Duodenal mucosa (tissue), 2 donors: Measurements from ENCODE around the gene XRRA1.
"Not testable (repeated sequence)": the region's sequence is repeated elsewhere in the genome, so short reads cannot be mapped to it uniquely, and the experiment has no call there.

Experiments
- H3K27ac ChIP-seq: one replicate; pipeline ENCODE4 v1.7.0; 2013; ENCODE audit warnings: low read depth, low read length
- H3K27me3 ChIP-seq, 2 donors: one replicate each; pipeline ENCODE4 v1.7.0; 2013; ENCODE audit warnings: low read length in 2 of 2, control low read depth in 1 of 2; ENCODE audit not compliant: insufficient read depth in 2 of 2, control insufficient read depth in 1 of 2
- H3K36me3 ChIP-seq, 2 donors: one replicate each; pipeline ENCODE4 v1.7.0; 2013; ENCODE audit warnings: low read length in 2 of 2, control low read depth in 1 of 2; ENCODE audit not compliant: insufficient read depth in 2 of 2, control insufficient read depth in 1 of 2
- H3K4me1 ChIP-seq, 2 donors: one replicate each; pipeline ENCODE4 v1.7.0; 2013; ENCODE audit warnings: low read length in 2 of 2, control low read depth in 1 of 2; ENCODE audit not compliant: insufficient read depth in 2 of 2, control insufficient read depth in 1 of 2
- H3K4me3 ChIP-seq, 2 donors: one replicate each; pipeline ENCODE4 v1.7.0; 2013; ENCODE audit warnings: low read length in 2 of 2, low read depth in 1 of 2
- H3K9ac ChIP-seq, 2 donors: one replicate each; pipeline ENCODE4 v1.7.0; 2013; ENCODE audit warnings: low read length in 2 of 2, low read depth in 1 of 2
- H3K9me3 ChIP-seq, 2 donors: one replicate each; pipeline ENCODE4 v1.7.0; 2013; ENCODE audit warnings: low read length in 2 of 2, control low read depth in 1 of 2; ENCODE audit not compliant: control insufficient read depth in 1 of 2

The XRRA1 gene

DNA sequence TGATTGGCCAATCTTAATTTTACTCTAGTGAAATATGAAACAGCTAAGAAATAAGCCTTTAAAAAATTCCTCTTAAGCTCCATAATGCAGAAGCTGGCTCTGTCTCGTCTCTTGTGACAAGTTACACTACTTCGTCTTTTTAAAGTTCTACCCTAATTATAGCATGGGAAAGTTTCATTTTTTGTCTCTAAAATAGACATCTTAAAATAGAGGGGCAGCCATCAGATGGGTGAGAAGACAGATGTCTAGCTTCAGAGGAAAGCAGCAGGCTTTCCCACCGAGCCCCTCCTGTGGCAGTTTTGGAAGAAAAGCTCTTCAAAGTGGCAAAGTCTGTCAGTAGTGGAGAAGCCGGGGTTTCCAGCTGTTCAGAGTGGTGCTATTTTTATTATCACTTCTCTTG, 39.5 kb downstream of the XRRA1 start:
- Histone ChIP-seq H3K36me3 (peaks cover 16 to 76% of the 10 kb centered on the region in 2 donors), H3K27ac (no peak overlapping the region)

DNA sequence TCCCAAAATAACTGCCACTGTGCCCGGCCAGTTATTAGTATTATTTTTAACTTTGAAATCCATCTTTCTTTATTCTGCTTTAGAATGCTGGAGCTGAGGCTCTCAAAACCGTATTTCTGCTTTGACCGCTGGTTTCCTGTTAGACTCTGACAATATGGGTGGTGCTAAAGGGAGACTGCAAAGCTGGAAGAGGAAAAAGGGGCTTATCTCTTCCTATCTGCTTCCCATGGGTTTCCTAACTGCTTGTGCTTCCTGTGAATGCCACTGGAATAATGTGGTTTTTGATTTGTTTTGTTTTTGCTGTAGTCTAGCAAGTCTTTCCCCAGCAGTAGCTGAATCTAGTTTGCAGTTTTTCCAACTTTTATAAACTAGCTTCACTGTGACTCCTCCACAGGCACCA, 43.6 kb downstream of the XRRA1 start:
- H3K4me1 ChIP-seq: no peaks in the 10 kb centered on the region
- H3K4me3 ChIP-seq: no peak overlapping the region
- H3K36me3 ChIP-seq: peaks cover 11 to 56% of the 10 kb centered on the region in 2 donors
- no peak overlapping the region for H3K9ac ChIP-seq
- no peak overlapping the region for H3K27ac ChIP-seq
- H3K27me3 ChIP-seq: no peaks in the 10 kb centered on the region
- peaks cover 8 to 17% of the 10 kb centered on the region in 2 donors for H3K9me3 ChIP-seq

More for the DNA sequence above, 39.5 kb downstream of the XRRA1 start:
- Histone ChIP-seq H3K27me3 (no peaks in the 10 kb centered on the region), H3K9me3 (no peaks in the 10 kb centered on the region), H3K9ac (no peak overlapping the region), H3K4me3 (no peak overlapping the region), H3K4me1 (no peaks in the 10 kb centered on the region)

DNA sequence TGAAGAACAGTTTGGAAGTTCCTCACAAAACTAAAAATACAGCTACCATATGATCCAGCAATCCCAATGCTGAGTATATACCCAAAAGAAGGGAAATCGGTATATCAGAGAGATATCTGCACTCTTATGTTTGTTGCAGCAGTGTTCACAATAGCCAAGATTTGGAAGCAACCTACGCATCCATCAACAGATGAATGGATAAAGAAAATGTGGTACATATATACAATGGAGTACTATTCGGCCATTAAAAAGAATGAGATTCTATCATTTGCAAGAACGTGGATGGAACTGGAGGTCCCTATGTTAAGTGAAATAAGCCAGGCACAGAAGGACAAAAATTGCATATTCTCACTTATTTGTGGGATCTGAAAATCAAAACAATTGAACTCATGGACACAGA, 46.5 kb downstream of the XRRA1 start:
- Histone ChIP-seq H3K9me3 (peaks cover 8 to 17% of the 10 kb centered on the region in 2 donors), H3K36me3 (peaks cover 3 to 27% of the 10 kb centered on the region in 2 donors), H3K4me3 (no peak overlapping the region), H3K27me3 (no peaks in the 10 kb centered on the region), H3K27ac (no peak overlapping the region), H3K4me1 (no peaks in the 10 kb centered on the region), H3K9ac (no peak overlapping the region)

DNA sequence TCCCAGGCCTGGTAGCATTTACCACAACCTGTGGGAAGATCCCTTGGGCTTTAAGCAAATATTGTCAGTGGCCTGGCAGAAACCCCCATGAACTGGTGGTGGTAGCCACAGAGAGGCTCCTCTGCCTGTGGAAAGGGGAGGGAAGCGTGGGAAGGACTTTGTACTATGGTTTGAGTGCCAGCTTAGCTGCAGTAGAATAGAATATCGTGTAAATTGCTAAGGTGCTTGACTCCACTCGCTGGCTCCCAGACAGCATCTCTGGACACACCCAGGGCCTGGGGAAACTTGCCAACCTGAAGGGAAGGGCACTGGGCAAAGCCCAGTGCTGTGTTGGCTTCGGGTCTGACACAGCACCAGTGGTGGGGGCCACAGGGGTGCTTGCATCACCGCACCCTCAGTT, 52.6 kb downstream of the XRRA1 start:
- H3K27ac ChIP-seq: no peak overlapping the region
- H3K4me1 ChIP-seq: peaks cover 0 to 17% of the 10 kb centered on the region in 2 donors
- no peak overlapping the region for H3K4me3 ChIP-seq
- peaks cover 0 to 6% of the 10 kb centered on the region in 2 donors for H3K36me3 ChIP-seq
- H3K9ac ChIP-seq: no peak overlapping the region
- peaks cover 4 to 6% of the 10 kb centered on the region in 2 donors for H3K9me3 ChIP-seq
- H3K27me3 ChIP-seq: no peaks in the 10 kb centered on the region

DNA sequence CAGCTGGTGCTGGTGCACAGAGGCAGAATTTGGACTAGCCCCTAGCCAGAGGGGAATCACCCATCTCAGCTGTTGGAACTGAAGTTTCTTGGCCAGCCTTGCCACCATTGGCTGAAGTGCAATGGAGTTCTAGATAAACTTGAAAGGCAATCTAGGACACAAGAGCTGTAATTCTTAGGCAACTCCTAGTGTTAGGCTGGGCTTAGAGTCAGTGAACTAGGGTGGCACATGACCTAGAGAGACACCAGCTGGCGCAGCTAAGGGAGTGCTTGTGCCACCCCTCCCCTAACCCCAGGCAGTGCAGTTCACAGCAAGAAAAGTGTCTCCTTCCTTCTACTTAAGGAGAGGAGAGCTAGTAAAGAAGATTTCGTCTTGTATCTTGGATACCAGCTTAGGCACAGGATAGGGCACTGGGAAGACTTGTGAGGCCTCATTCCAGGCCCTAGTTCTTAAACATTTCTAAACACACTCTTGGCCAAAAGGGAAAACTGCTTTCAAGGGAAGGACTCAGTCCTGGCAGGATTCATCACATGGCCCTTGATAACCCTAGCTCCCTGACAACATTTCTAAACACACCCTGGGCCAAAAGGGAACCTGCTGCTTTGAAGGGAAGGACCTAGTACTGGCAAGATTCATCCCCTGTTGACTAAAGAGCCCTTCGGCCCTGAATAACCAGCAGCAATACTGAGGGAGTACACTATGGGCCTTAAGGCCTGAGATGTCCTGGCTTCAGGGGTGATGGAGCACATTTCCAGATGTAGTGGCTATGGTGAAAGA, 53.4 kb downstream of the XRRA1 start:
- no peak overlapping the region for H3K27ac ChIP-seq
- no peak overlapping the region for H3K4me3 ChIP-seq
- H3K9me3 ChIP-seq: no peaks in the 10 kb centered on the region
- H3K4me1 ChIP-seq: peaks cover 0 to 17% of the 10 kb centered on the region in 2 donors
- peaks cover 0 to 6% of the 10 kb centered on the region in 2 donors for H3K36me3 ChIP-seq
- no peaks in the 10 kb centered on the region for H3K27me3 ChIP-seq
- H3K9ac ChIP-seq: no peak overlapping the region

DNA sequence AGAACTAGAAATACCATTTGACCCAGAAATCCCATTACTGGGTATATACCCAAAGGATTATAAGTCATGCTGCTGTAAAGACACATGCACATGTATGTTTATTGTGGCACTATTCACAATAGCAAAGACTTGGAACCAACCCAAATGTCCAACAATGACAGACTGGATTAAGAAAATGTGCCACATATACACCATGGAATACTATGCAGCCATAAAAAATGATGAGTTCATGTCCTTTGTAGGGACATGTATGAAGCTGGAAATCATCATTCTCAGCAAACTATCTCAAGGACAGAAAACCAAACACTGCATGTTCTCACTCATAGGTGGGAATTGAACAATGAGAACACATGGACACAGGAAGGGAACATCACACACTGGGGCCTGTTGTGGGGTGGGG, 55.9 kb downstream of the XRRA1 start:
- not testable (repeated sequence) for H3K27ac ChIP-seq, H3K27me3 ChIP-seq, H3K36me3 ChIP-seq, H3K9me3 ChIP-seq, H3K9ac ChIP-seq, H3K4me3 ChIP-seq
- peaks cover 0 to 17% of the 10 kb centered on the region in 2 donors for H3K4me1 ChIP-seq

DNA sequence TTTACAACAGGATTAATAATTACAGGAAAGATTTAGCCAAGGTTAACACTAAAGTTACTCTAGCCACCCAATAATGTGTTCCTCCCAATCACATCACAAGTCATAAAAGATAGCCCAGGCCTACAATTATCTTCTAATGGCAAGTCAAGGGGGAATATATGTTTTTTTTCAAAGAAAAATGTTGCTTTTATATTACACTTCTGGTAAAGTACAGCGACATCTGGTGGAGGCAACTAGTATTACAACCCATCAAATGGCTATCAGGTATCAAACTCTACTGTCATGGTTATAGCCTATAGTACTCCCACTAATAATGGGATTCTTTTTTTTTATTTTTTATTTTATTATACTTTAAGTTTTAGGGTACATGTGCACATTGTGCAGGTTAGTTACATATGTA, 71.8 kb downstream of the XRRA1 start:
- peaks cover 21 to 36% of the 10 kb centered on the region in 2 donors for H3K36me3 ChIP-seq

DNA sequence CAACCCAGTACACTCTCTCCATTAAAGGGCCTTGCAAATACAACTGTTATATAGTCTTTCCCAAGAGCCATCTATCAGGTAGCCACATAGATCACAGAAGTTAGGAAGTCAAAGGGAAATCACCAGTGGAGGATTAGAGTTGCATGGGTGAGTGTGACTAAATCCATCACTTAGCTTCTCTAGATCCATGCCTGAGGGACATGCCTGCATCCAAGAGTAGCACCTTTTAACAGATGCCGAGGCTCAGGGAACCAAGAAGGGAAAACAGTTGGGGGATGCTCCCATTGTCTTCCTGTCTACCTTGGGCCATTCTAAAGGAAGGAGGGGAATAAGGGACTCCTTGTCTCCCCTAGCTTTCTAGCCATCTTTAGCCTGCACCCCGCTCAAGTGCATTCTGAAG, 77.9 kb downstream of the XRRA1 start:
- peaks cover 43 to 69% of the 10 kb centered on the region in 2 donors for H3K36me3 ChIP-seq
- H3K9ac ChIP-seq: no peak overlapping the region
- H3K4me1 ChIP-seq: no peaks in the 10 kb centered on the region
- H3K4me3 ChIP-seq: no peak overlapping the region
- H3K27me3 ChIP-seq: no peaks in the 10 kb centered on the region
- peaks cover 60 to 74% of the 10 kb centered on the region in 2 donors for H3K9me3 ChIP-seq
- no peak overlapping the region for H3K27ac ChIP-seq

More for the DNA sequence above, 71.8 kb downstream of the XRRA1 start:
- H3K4me1 ChIP-seq: no peaks in the 10 kb centered on the region
- H3K4me3 ChIP-seq: no peak overlapping the region
- no peaks in the 10 kb centered on the region for H3K27me3 ChIP-seq
- no peak overlapping the region for H3K27ac ChIP-seq
- H3K9me3 ChIP-seq: peaks cover 7 to 21% of the 10 kb centered on the region in 2 donors
- no peak overlapping the region for H3K9ac ChIP-seq

DNA sequence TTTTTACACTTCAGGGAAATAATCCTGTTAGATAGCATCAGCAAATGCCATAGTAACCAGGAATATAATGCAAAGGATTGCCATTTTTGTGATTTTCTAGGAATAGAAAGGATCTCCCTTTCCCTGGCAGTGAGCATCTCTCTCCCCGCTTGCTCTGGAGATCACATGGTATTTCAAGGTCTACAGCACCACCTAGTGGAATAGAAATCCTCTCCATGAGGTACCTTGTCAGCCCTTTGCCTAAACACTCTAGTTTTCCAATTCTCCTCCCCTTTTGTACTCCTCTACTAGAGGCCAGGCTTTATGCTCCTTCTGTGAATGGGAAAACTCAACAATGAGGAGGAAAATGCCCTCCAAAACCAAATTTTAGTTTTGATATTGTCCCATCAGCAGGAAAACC, 78.4 kb downstream of the XRRA1 start:
- Histone ChIP-seq H3K36me3 (peaks cover 49 to 69% of the 10 kb centered on the region in 2 donors), H3K9me3 (peaks cover 65 to 79% of the 10 kb centered on the region in 2 donors), H3K9ac (no peak overlapping the region), H3K27ac (no peak overlapping the region), H3K4me1 (no peaks in the 10 kb centered on the region), H3K27me3 (no peaks in the 10 kb centered on the region), H3K4me3 (peak overlapping the region in 1 of 2 donors; percentile 12)

DNA sequence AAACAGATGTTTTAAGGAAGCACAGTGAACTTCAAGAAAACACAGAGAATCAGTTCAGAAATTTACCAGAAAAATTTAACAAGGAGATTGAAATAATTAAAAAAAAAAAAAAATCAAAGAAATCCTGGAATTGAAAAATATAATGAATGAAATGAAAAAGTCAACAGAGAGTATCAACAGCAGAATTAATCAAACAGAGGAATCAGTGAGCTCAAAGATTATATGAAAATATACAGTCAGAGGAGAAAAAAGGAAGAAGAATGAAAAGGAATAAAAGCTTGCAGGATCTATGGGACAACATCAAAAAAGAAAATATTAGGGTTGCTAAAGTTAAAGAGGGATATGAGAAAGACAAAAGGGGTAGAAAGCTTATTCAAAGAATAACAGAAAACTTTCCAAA, 82.3 kb downstream of the XRRA1 start:
- H3K4me3 ChIP-seq: no peak overlapping the region
- peaks cover 60 to 65% of the 10 kb centered on the region in 2 donors for H3K9me3 ChIP-seq
- H3K36me3 ChIP-seq: peaks cover 52 to 69% of the 10 kb centered on the region in 2 donors
- no peaks in the 10 kb centered on the region for H3K27me3 ChIP-seq
- no peaks in the 10 kb centered on the region for H3K4me1 ChIP-seq
- H3K27ac ChIP-seq: no peak overlapping the region
- H3K9ac ChIP-seq: no peak overlapping the region
